HepG2 (cell line): ENCODE measurements around the gene SLC25A38. TPM values are rescaled to one million over a fixed set of nuclear protein-coding genes. Genes with fewer than 3 reads are reported as not detected.

Experiments
- NR0B2 ChIP-seq: sonication (generic); formaldehyde crosslinking; IDR thresholded peaks from 2 replicates; pipeline ENCODE4 v1.4.0; 2020; ENCODE audit warnings: mild to moderate bottlenecking, missing genetic modification reagents
- TBL1XR1 ChIP-seq: fragments of 150-350 bp; IDR thresholded peaks from 2 replicates; pipeline ENCODE4 v1.6.1; 2014; ENCODE audit warnings: borderline replicate concordance, low read length; ENCODE audit not compliant: partially characterized antibody
- TRIM24 ChIP-seq: sonication (generic); formaldehyde crosslinking; IDR thresholded peaks from 2 replicates; pipeline ENCODE4 v1.8.0; 2022; ENCODE audit warnings: mild to moderate bottlenecking, missing genetic modification reagents
- ZNF570 ChIP-seq: sonication (generic); formaldehyde crosslinking; IDR thresholded peaks from 2 replicates; pipeline ENCODE4 v1.4.0; 2020; ENCODE audit warnings: mild to moderate bottlenecking, missing genetic modification reagents, borderline replicate concordance
- ZNF574 ChIP-seq: sonication (generic); formaldehyde crosslinking; IDR thresholded peaks from 2 replicates; pipeline ENCODE4 v1.4.0; 2020; ENCODE audit warnings: missing genetic modification reagents
- ZNF577 ChIP-seq: sonication (generic); formaldehyde crosslinking; IDR thresholded peaks from 2 replicates; pipeline ENCODE4 v1.4.0; 2020; ENCODE audit warnings: mild to moderate bottlenecking, low read depth, missing genetic modification reagents, borderline replicate concordance
- ZNF781 ChIP-seq: sonication (generic); formaldehyde crosslinking; IDR thresholded peaks from 2 replicates; pipeline ENCODE4 v1.5.1; 2020; ENCODE audit warnings: borderline replicate concordance, mild to moderate bottlenecking, missing genetic modification reagents; ENCODE audit errors: not compliant biosample characterization
- ZNF891 ChIP-seq: sonication (generic); formaldehyde crosslinking; IDR thresholded peaks from 2 replicates; pipeline ENCODE4 v1.5.0; 2020; ENCODE audit warnings: mild to moderate bottlenecking, missing genetic modification reagents
- polyA plus RNA-seq, 8 experiments: library from polyadenylated mRNA; depleted of rRNA in 3 of 8; stranded (reverse) in 7 of 8; unstranded in 1 of 8; fragments of >200 nt; fragmentation: Illumina TruSeq in 4 of 8; extraction: Trizol in 4 of 8; gene quantifications; 2 replicates each; pipeline versions ENCODE4 v1.2.1 to v1.2.3, GENCODE V29; 2011 to 2016; ENCODE audit warnings: low read depth in 4 of 8, missing spikeins in 1 of 8, mixed read lengths in 1 of 8; ENCODE audit not compliant: insufficient read depth in 1 of 8
- total RNA-seq, 5 experiments: library from RNA; depleted of rRNA; stranded (reverse); fragments of >200 nt; fragmentation: Illumina TruSeq; extraction: Trizol; gene quantifications; 2 replicates each; pipeline ENCODE4 v1.2.3, GENCODE V29; 2016; ENCODE audit warnings: low read depth in 1 of 5
- TF ChIP-seq, protein P1 (sequence below), 2 experiments: IDR thresholded peaks; 2 replicates each; pipeline ENCODE4 v1.6.1; 2011 to 2012; ENCODE audit warnings: low read length in 2 of 2, borderline replicate concordance in 1 of 2, low read depth in 1 of 2, mild to moderate bottlenecking in 1 of 2, moderate library complexity in 1 of 2
- TF ChIP-seq, protein P2 (sequence below): IDR thresholded peaks from 2 replicates; pipeline ENCODE4 v1.6.1; 2012; ENCODE audit warnings: low read length, improper control_type of control experiment

Gene SLC25A38
- total and polyA plus RNA-seq, 2 of the 13 experiments (the other 11 are each of a cell fraction or from before 2014, with no cell fraction given): 32.5 to 35.4 TPM

DNA sequence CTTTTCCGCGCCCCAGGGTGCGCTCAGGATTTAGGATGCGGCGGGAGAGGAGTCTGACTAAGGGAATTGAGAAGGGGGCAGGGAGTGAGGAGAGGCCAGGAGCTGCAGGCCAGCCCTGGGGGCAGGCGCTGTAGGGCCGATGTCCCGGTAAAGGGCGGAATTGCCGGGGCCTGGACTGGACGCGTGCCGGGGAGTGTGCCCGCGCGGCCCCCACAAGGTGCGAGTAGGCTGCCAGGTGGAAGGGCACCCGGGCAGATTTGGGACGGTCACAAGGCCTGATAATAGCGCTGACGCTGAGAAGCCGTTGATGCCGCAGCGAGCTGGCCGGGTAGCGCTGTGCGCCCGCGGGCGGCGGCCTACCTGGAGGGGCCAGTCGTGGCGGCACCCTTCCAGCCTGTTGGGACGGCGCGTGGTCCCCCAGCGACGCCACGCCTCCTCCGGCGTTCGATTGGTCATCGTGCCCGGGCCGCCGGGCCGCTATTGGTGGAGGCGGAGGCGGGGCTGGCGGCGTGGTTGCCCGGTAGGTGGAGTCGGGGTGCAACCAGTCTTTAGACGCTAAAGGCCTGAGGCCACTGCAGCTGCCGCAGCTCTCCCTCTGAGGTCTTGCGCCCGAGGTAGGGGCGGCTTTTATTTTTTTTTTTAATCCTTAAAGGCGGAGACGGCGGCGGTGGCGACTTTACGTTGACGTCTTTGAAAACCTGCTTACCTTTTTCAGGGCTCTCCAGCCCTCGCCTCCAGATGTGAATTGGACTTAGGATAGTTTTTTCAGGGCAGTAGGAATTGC is 903 bp downstream of the SLC25A38 start (continued):
- TF ChIP-seq, protein P1, sequence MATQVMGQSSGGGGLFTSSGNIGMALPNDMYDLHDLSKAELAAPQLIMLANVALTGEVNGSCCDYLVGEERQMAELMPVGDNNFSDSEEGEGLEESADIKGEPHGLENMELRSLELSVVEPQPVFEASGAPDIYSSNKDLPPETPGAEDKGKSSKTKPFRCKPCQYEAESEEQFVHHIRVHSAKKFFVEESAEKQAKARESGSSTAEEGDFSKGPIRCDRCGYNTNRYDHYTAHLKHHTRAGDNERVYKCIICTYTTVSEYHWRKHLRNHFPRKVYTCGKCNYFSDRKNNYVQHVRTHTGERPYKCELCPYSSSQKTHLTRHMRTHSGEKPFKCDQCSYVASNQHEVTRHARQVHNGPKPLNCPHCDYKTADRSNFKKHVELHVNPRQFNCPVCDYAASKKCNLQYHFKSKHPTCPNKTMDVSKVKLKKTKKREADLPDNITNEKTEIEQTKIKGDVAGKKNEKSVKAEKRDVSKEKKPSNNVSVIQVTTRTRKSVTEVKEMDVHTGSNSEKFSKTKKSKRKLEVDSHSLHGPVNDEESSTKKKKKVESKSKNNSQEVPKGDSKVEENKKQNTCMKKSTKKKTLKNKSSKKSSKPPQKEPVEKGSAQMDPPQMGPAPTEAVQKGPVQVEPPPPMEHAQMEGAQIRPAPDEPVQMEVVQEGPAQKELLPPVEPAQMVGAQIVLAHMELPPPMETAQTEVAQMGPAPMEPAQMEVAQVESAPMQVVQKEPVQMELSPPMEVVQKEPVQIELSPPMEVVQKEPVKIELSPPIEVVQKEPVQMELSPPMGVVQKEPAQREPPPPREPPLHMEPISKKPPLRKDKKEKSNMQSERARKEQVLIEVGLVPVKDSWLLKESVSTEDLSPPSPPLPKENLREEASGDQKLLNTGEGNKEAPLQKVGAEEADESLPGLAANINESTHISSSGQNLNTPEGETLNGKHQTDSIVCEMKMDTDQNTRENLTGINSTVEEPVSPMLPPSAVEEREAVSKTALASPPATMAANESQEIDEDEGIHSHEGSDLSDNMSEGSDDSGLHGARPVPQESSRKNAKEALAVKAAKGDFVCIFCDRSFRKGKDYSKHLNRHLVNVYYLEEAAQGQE (IDR thresholded peaks at IDR 0.05; ENCODE audit: borderline replicate concordance in 1 of 2, low read depth in 1 of 2, low read length in 2 of 2): no peak; a peak in 1 of 4 replicates
- no peak for TF ChIP-seq ZNF570 (CRISPR knock-in tag)
- TF ChIP-seq ZNF574: no peak
- TF ChIP-seq ZNF891 (CRISPR knock-in tag): no peak
- TF ChIP-seq ZNF577 (CRISPR knock-in tag): no peak
- TF ChIP-seq TBL1XR1: no peak
- TF ChIP-seq, protein P2, sequence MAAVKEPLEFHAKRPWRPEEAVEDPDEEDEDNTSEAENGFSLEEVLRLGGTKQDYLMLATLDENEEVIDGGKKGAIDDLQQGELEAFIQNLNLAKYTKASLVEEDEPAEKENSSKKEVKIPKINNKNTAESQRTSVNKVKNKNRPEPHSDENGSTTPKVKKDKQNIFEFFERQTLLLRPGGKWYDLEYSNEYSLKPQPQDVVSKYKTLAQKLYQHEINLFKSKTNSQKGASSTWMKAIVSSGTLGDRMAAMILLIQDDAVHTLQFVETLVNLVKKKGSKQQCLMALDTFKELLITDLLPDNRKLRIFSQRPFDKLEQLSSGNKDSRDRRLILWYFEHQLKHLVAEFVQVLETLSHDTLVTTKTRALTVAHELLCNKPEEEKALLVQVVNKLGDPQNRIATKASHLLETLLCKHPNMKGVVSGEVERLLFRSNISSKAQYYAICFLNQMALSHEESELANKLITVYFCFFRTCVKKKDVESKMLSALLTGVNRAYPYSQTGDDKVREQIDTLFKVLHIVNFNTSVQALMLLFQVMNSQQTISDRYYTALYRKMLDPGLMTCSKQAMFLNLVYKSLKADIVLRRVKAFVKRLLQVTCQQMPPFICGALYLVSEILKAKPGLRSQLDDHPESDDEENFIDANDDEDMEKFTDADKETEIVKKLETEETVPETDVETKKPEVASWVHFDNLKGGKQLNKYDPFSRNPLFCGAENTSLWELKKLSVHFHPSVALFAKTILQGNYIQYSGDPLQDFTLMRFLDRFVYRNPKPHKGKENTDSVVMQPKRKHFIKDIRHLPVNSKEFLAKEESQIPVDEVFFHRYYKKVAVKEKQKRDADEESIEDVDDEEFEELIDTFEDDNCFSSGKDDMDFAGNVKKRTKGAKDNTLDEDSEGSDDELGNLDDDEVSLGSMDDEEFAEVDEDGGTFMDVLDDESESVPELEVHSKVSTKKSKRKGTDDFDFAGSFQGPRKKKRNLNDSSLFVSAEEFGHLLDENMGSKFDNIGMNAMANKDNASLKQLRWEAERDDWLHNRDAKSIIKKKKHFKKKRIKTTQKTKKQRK: no peak
- no peak for TF ChIP-seq TRIM24 (CRISPR knock-in tag)
- TF ChIP-seq ZNF781 (CRISPR knock-in tag): no peak
- no peak for TF ChIP-seq NR0B2 (CRISPR knock-in tag)
